Fibroblast of mammary gland (primary cell): ENCODE results near the gene CFLAR.

ENCODE experiments used
- DNase-seq: peaks from one replicate; pipeline ENCODE4 v3.0.0-alpha.2; 2010; ENCODE audit warnings: low read depth
- H3K4me3 ChIP-seq: 2 replicates; pipeline ENCODE4 v1.5.1; 2011; ENCODE audit warnings: low read depth, mild to moderate bottlenecking, low read length, moderate library complexity; ENCODE audit not compliant: control insufficient read depth
- CTCF ChIP-seq: conservative IDR thresholded peaks from 2 replicates; pipeline ENCODE4 v1.5.1; 2011; ENCODE audit warnings: low read depth, low read length, inconsistent platforms; ENCODE audit not compliant: control insufficient read depth, insufficient read depth

The CFLAR gene

DNA sequence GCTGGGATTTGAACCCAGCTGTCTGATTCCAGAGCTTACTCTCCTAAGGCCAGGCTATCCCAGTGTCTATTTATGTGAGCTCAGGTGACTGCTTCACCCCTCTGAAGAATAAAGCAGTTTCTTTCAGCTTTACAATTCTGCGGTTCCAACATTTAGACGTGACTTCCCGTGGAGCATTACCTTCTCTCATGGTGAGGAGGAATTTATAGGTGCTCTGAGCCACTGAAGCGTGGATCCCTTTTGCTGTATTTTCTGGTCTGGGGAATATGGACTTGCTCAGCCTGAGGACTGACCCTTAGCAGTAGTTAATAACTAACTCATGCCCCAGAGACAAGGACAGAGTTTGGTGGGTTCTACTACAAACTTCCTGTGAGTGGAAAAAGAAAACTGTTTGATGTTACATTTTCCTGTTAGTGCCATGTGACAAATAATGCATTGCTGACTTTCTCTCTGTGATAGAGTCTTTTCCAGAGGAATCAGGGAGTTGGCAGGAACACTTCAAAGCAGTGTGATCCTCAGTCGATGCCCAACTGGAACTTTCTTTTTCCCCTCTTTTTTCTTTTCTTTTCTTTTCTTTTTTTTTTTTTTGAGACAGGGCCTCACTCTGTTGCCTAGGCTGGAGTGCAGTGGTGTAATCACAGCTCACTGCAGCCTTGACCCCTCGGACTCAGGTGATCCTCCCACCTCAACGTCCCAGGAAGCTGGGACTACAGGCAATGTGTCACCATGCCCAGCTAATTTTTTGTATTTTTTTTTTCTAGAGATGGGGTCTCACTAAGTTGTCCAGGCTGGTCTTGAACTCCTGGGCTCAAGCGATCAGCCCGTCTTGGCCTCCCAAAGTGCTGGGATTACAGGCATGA is 88.9 kb downstream of the CFLAR start:
- no peak for TF ChIP-seq CTCF
- DNase-seq, result no peak
- H3K4me3 ChIP-seq, result no peak overlapping the region

DNA sequence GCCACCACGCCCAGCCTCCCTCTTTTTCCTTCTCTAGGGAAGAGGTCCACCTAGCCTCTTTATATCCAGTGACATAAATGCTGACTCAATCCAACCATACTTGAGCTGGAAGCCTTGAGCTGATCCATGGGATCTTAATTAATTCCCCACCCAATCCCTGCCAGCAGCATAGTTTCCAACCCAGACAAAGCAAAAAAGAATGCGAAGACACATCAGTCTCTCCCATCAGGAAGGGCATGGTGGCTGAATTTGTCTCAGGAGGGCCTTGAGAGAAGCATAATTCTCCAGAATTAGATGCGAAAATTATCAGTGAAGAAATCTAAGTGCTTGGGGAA is 89.5 kb downstream of the CFLAR start:
- no peak for TF ChIP-seq CTCF
- peak; percentile 28 for DNase-seq
- H3K4me3 ChIP-seq, result no peak overlapping the region

DNA sequence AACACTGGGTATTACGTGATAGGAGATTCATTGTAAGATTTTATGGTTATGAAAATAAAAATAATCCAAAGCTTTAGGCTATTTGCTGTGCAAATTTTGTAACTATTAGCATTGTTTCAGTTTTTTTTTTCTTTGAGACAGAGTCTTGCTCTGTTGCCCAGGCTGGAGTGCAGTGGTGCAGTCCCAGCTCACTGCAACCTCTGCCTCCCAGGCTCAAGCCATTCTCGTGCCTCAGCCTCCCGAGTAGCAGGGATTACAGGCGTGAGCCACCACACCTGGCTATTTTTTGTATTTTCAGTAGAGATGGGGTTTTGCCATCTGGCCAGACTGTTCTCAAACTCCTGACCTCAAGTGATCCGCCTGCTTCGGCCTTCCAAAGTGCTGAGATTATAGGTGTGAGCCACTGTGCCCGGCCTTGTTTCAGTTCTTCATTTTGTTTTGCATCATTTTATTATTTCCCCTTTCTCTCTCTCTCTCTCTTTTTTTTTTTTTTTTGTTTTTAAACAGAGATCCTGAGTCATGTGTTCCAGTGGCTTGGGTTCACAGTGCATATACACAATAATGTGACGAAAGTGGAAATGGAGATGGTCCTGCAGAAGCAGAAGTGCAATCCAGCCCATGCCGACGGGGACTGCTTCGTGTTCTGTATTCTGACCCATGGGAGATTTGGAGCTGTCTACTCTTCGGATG is 92.7 kb downstream of the CFLAR start:
- no peak overlapping the region for H3K4me3 ChIP-seq
- DNase-seq, result no peak
- no peak for TF ChIP-seq CTCF

GRCh38 chr2:201215963-201216362 is 100.0 kb downstream of the CFLAR start:
- H3K4me3 ChIP-seq, result no peak overlapping the region
- no peak for TF ChIP-seq CTCF
- no peak for DNase-seq

DNA sequence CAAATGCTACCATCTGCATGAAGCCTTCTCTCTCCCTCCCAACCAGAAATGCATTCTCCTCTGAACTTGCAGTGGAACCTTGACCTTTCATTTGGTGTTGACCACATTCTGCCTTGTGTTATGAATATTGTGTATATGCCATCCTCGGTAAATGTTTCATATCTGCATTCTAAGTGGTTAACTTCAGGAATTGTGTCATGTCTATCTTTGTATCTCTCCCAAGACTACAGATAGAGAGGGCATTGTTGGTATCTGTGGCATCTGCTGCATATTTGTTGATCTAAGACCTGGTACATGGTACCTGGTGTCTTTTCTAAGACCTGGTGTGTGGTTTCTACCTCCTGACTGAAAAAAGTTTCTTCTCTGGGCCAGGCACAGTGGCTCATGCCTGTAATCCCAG is 101.0 kb downstream of the CFLAR start:
- no peak for TF ChIP-seq CTCF

DNA sequence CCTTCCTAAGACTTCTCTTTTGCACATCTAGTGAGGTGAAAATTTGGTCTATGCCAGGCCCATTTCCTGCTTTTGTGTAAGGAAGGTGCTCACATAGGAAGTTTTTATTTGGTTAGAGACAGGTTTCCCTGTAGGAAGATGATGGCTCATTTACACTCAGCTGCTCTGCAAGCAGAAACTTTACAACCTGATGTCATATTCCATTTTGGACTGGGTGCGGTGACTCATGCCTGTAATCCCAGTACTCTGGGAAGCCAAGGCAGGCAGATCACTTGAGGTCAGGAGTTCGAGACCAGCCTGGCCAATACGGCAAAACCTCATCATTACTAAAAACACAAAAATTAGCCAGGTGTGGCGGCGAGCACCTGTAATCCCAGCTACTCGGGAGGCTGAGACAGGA is 102.8 kb downstream of the CFLAR start:
- H3K4me3 ChIP-seq, result no peak overlapping the region
- TF ChIP-seq CTCF, result no peak
- peak; percentile 40 for DNase-seq

More for the DNA sequence above, 101.0 kb downstream of the CFLAR start:
- H3K4me3 ChIP-seq, result no peak overlapping the region
- no peak for DNase-seq
